ENCODE data around the gene KCNMB1. TPM values are rescaled to one million over a fixed set of nuclear protein-coding genes. Genes with fewer than 3 reads are reported as not detected.
A peak's percentile ranks its signal among the peaks of the same experiment; 100 is the strongest.

KCNMB1 gene
- total and polyA plus RNA-seq, 4 donors = 1.4 to 5.2 (median 2.3) TPM

DNA sequence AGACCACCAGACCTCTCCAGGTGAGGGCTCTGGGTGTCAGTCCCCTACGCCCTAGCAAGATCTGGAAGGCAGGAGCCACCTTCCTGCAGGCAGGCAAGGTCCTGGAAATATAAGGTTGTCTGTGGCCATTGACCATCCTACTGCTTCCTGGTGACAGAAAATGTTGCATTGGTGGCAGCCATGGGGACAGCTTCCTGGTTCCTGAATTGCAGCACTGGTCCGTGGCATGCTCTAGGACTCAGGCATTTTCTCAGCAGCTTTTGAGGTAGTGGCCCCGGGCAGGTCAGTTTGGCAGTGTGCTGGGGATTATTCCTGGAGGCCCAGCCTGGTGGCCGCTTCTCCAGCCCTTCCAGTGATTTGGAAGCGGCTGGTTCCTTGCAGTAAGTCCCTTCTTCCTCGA, 36.6 kb upstream of the KCNMB1 start:
- no peak for DNase-seq
- H3K27me3 ChIP-seq (ENCODE audit: control insufficient read depth in 3 of 3, insufficient read depth in 3 of 3, low read length in 2 of 3) = peaks cover 0 to 13% (median 5%) of the 10 kb centered on the region in 3 donors
- no peaks in the 10 kb centered on the region for H3K9me3 ChIP-seq (ENCODE audit: control insufficient read depth in 4 of 4, insufficient read depth in 3 of 4, low read length in 3 of 4)
- TF ChIP-seq, protein P1, sequence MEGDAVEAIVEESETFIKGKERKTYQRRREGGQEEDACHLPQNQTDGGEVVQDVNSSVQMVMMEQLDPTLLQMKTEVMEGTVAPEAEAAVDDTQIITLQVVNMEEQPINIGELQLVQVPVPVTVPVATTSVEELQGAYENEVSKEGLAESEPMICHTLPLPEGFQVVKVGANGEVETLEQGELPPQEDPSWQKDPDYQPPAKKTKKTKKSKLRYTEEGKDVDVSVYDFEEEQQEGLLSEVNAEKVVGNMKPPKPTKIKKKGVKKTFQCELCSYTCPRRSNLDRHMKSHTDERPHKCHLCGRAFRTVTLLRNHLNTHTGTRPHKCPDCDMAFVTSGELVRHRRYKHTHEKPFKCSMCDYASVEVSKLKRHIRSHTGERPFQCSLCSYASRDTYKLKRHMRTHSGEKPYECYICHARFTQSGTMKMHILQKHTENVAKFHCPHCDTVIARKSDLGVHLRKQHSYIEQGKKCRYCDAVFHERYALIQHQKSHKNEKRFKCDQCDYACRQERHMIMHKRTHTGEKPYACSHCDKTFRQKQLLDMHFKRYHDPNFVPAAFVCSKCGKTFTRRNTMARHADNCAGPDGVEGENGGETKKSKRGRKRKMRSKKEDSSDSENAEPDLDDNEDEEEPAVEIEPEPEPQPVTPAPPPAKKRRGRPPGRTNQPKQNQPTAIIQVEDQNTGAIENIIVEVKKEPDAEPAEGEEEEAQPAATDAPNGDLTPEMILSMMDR (IDR thresholded peaks at IDR 0.05; ENCODE audit: control extremely low read depth, extremely low read depth) = no peak
- peaks cover 0 to 42% (median 15%) of the 10 kb centered on the region in 5 donors for H3K4me1 ChIP-seq (ENCODE audit: control insufficient read depth in 5 of 5, insufficient read depth in 5 of 5, low read length in 5 of 5)
- H3K27ac ChIP-seq (ENCODE audit: low read depth in 1 of 2, low read length in 1 of 2) = no peak overlapping the region
- WGBS, 2 donors = 79 to 85% methylated on average over 6 of the region's 6 CpGs
- no peak overlapping the region for H3K9ac ChIP-seq (ENCODE audit: insufficient read depth in 1 of 2, low read length in 2 of 2)
- no peaks in the 10 kb centered on the region for H3K36me3 ChIP-seq (ENCODE audit: control insufficient read depth in 4 of 4, insufficient read depth in 4 of 4, low read length in 4 of 4)
- no peak overlapping the region for H3K4me3 ChIP-seq
- no peak for ATAC-seq (ENCODE audit: insufficient read depth, low FRiP score)

DNA sequence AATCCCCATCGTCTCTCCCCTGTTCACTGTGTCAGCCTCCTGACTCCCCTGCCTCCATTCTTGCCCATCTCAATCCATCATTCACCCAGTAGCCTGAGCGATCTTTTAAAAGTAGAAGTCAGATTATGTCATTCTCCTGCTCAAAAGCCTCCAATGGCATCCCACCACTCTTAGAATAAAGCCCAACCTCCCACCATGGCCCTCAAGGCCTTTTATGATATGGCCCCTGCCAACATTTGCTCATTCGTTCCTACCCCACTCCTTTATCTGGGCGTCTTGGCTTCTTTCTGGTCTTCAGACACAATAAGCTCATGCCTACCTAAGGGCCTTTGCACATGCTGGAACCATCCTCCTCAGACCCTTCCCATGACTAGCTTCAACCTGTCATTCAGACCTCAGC, 35.5 kb upstream of the KCNMB1 start:
- WGBS, 2 donors = 89 to 94% methylated on average over 4 of the region's 4 CpGs
- no peak overlapping the region for H3K27ac ChIP-seq (ENCODE audit: low read depth in 1 of 2, low read length in 1 of 2)
- H3K9me3 ChIP-seq (ENCODE audit: control insufficient read depth in 4 of 4, insufficient read depth in 3 of 4, low read length in 3 of 4) = no peaks in the 10 kb centered on the region
- peaks cover 0 to 8% (median 5%) of the 10 kb centered on the region in 3 donors for H3K27me3 ChIP-seq (ENCODE audit: control insufficient read depth in 3 of 3, insufficient read depth in 3 of 3, low read length in 2 of 3)
- H3K4me3 ChIP-seq = no peak overlapping the region
- TF ChIP-seq, protein P1 (IDR thresholded peaks at IDR 0.05; ENCODE audit: control extremely low read depth, extremely low read depth) = no peak
- H3K9ac ChIP-seq (ENCODE audit: insufficient read depth in 1 of 2, low read length in 2 of 2) = no peak overlapping the region
- ATAC-seq (ENCODE audit: insufficient read depth, low FRiP score) (no peak), DNase-seq (no peak)
- peaks cover 0 to 40% (median 15%) of the 10 kb centered on the region in 5 donors for H3K4me1 ChIP-seq (ENCODE audit: control insufficient read depth in 5 of 5, insufficient read depth in 5 of 5, low read length in 5 of 5)
- H3K36me3 ChIP-seq (ENCODE audit: control insufficient read depth in 4 of 4, insufficient read depth in 4 of 4, low read length in 4 of 4) = no peaks in the 10 kb centered on the region

DNA sequence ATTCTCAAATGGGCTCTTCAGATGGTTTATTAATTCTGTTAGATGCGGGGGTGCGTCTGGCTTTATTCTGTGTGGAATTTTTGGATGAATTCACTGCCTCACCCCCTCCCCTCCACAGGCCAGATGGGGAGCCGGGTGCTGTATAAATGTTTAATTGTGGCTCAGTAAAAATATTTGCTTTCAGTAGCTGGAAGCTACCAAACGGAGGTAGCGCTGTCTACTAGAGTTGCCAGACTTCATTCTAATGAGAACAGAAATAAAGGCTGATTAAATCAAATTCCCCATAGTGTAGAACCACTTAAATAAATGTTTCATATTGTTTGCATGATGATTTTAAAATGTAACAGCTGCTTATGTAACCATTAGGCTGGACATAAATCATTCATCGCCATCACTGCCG, 34.5 kb upstream of the KCNMB1 start:
- Histone ChIP-seq H3K4me3 (no peak overlapping the region), H3K27me3 (ENCODE audit: control insufficient read depth in 3 of 3, insufficient read depth in 3 of 3, low read length in 2 of 3) (peaks cover 0 to 10% (median 8%) of the 10 kb centered on the region in 3 donors), H3K9me3 (ENCODE audit: control insufficient read depth in 4 of 4, insufficient read depth in 3 of 4, low read length in 3 of 4) (no peaks in the 10 kb centered on the region), H3K36me3 (ENCODE audit: control insufficient read depth in 4 of 4, insufficient read depth in 4 of 4, low read length in 4 of 4) (no peaks in the 10 kb centered on the region), H3K4me1 (ENCODE audit: control insufficient read depth in 5 of 5, insufficient read depth in 5 of 5, low read length in 5 of 5) (peaks cover 0 to 37% (median 15%) of the 10 kb centered on the region in 5 donors), H3K27ac (ENCODE audit: low read depth in 1 of 2, low read length in 1 of 2) (no peak overlapping the region), H3K9ac (ENCODE audit: insufficient read depth in 1 of 2, low read length in 2 of 2) (no peak overlapping the region)
- TF ChIP-seq, protein P1 (IDR thresholded peaks at IDR 0.05; ENCODE audit: control extremely low read depth, extremely low read depth) = no peak
- peak in 2 of 3 donors; percentile 16 to 34 for DNase-seq
- 82 to 83% methylated on average over 7 of the region's 7 CpGs for WGBS, 2 donors
- ATAC-seq (ENCODE audit: insufficient read depth, low FRiP score) = no peak

DNA sequence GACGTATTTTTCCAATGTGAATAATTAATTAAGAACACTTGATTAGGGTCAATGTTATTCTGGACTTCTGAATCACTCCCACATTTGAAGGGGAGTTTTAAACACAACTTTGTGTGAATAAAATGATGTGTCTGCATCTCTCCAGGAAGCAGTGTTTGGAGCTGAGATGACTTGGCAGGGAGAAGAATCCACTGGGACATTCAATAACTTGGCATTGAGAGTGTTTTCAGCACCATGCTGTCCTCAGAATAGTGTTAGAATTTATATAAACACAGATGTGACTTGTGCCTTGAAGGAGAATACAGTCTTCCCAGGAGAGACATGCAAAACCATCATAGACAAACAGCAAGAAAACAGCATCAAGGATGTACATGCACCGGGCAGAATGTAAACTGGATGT, 32.7 kb upstream of the KCNMB1 start:
- Histone ChIP-seq H3K4me1 (ENCODE audit: control insufficient read depth in 5 of 5, insufficient read depth in 5 of 5, low read length in 5 of 5) (peaks cover 0 to 22% (median 7%) of the 10 kb centered on the region in 5 donors), H3K9ac (ENCODE audit: insufficient read depth in 1 of 2, low read length in 2 of 2) (no peak overlapping the region), H3K27ac (ENCODE audit: low read depth in 1 of 2, low read length in 1 of 2) (no peak overlapping the region), H3K9me3 (ENCODE audit: control insufficient read depth in 4 of 4, insufficient read depth in 3 of 4, low read length in 3 of 4) (no peaks in the 10 kb centered on the region), H3K36me3 (ENCODE audit: control insufficient read depth in 4 of 4, insufficient read depth in 4 of 4, low read length in 4 of 4) (no peaks in the 10 kb centered on the region), H3K27me3 (ENCODE audit: control insufficient read depth in 3 of 3, insufficient read depth in 3 of 3, low read length in 2 of 3) (peaks cover 0 to 15% (median 12%) of the 10 kb centered on the region in 3 donors), H3K4me3 (no peak overlapping the region)
- ATAC-seq (ENCODE audit: insufficient read depth, low FRiP score) = no peak
- TF ChIP-seq, protein P1 (IDR thresholded peaks at IDR 0.05; ENCODE audit: control extremely low read depth, extremely low read depth) = no peak
- WGBS, 2 donors = 60 to 62% methylated on average over 2 of the region's 2 CpGs
- DNase-seq = peak; percentile 60 to 86 (median 84)
